HG03064 (cell line): Measurements from ENCODE around the gene TSC22D4.
"Not testable (repeated sequence)": the region's sequence is repeated elsewhere in the genome, so short reads cannot be mapped to it uniquely, and the experiment has no call there.

Experiments
- ATAC-seq: cut with Tn5 transposase; IDR thresholded peaks from one replicate; pipeline ENCODE4 v1.9.1; 2021; ENCODE audit warnings: low read depth; ENCODE audit not compliant: unreplicated experiment

TSC22D4 gene

GRCh38 chr7:100447363-100447762 lies 31.7 kb downstream of the TSC22D4 start:
- not testable (repeated sequence) for ATAC-seq

GRCh38 chr7:100446040-100446439 lies 33.0 kb downstream of the TSC22D4 start:
- ATAC-seq, result no peak

- ATAC-seq, result no peak
These were observed 34.4 kb downstream of the TSC22D4 start for GRCh38 chr7:100444311-100445278.

- ATAC-seq, result no peak
These were observed 35.7 kb downstream of the TSC22D4 start for GRCh38 chr7:100443096-100443840.

GRCh38 chr7:100441641-100442535 lies 37.1 kb downstream of the TSC22D4 start:
- ATAC-seq, result no peak

- not testable (repeated sequence) for ATAC-seq
These were observed 39.8 kb downstream of the TSC22D4 start for GRCh38 chr7:100439244-100439643.

GRCh38 chr7:100438731-100439130 lies 40.3 kb downstream of the TSC22D4 start:
- ATAC-seq, result not testable (repeated sequence)

- ATAC-seq, result no peak
These were observed 40.8 kb downstream of the TSC22D4 start for GRCh38 chr7:100438172-100438571.

GRCh38 chr7:100437150-100438100 lies 41.6 kb downstream of the TSC22D4 start:
- ATAC-seq, result no peak

GRCh38 chr7:100435401-100436304 lies 43.4 kb downstream of the TSC22D4 start:
- peak; percentile 31 for ATAC-seq

GRCh38 chr7:100434297-100435144 lies 44.5 kb downstream of the TSC22D4 start:
- no peak for ATAC-seq

- ATAC-seq, result no peak
These were observed 45.3 kb downstream of the TSC22D4 start for GRCh38 chr7:100433592-100434296.

GRCh38 chr7:100433276-100433591 lies 45.8 kb downstream of the TSC22D4 start:
- ATAC-seq, result no peak

GRCh38 chr7:100432621-100433275 lies 46.3 kb downstream of the TSC22D4 start:
- no peak for ATAC-seq

GRCh38 chr7:100432053-100432452 lies 47.0 kb downstream of the TSC22D4 start:
- ATAC-seq, result no peak

GRCh38 chr7:100431286-100431735 lies 47.7 kb downstream of the TSC22D4 start:
- ATAC-seq, result no peak
